Measurements from ENCODE around the gene PCCB.

PCCB gene

GRCh38 chr3:136237103-136237502 lies 13.0 kb upstream of the PCCB start:
- Histone ChIP-seq H3K36me3 (ENCODE audit: insufficient read depth, low read length) (no peaks in the 10 kb centered on the region), H3K27ac (no peak overlapping the region), H3K9me3 (ENCODE audit: low read depth, low read length) (no peaks in the 10 kb centered on the region), H3K9ac (ENCODE audit: insufficient read length) (no peak overlapping the region), H3K4me3 (no peak overlapping the region)
- no peak for DNase-seq (ENCODE audit: low read depth, low spot score)
- TF ChIP-seq EZH2 (IDR thresholded peaks at IDR 0.05) = no peak
- TF ChIP-seq POLR2AphosphoS5 (IDR thresholded peaks at IDR 0.05; ENCODE audit: borderline replicate concordance, low read depth, low read length) = no peak
- TF ChIP-seq FOXP2 (optimal IDR thresholded peaks at IDR 0.05; ENCODE audit: control extremely low read depth, extremely low read length, insufficient read depth) = no peak

GRCh38 chr3:136237961-136238649 lies 12.0 kb upstream of the PCCB start:
- H3K4me3 ChIP-seq = no peak overlapping the region
- DNase-seq (ENCODE audit: low read depth, low spot score) = no peak
- no peak overlapping the region for H3K27ac ChIP-seq
- no peaks in the 10 kb centered on the region for H3K36me3 ChIP-seq (ENCODE audit: insufficient read depth, low read length)
- no peaks in the 10 kb centered on the region for H3K9me3 ChIP-seq (ENCODE audit: low read depth, low read length)
- H3K9ac ChIP-seq (ENCODE audit: insufficient read length) = no peak overlapping the region
- TF ChIP-seq EZH2 (IDR thresholded peaks at IDR 0.05) = no peak
- no peak for TF ChIP-seq POLR2AphosphoS5 (IDR thresholded peaks at IDR 0.05; ENCODE audit: borderline replicate concordance, low read depth, low read length)
- TF ChIP-seq FOXP2 (optimal IDR thresholded peaks at IDR 0.05; ENCODE audit: control extremely low read depth, extremely low read length, insufficient read depth) = no peak

- Histone ChIP-seq H3K36me3 (ENCODE audit: insufficient read depth, low read length) (no peaks in the 10 kb centered on the region), H3K9me3 (ENCODE audit: low read depth, low read length) (no peaks in the 10 kb centered on the region), H3K27ac (no peak overlapping the region), H3K9ac (ENCODE audit: insufficient read length) (no peak overlapping the region), H3K4me3 (no peak overlapping the region)
- no peak for TF ChIP-seq FOXP2 (optimal IDR thresholded peaks at IDR 0.05; ENCODE audit: control extremely low read depth, extremely low read length, insufficient read depth)
- no peak for TF ChIP-seq EZH2 (IDR thresholded peaks at IDR 0.05)
- TF ChIP-seq POLR2AphosphoS5 (IDR thresholded peaks at IDR 0.05; ENCODE audit: borderline replicate concordance, low read depth, low read length) = no peak
- no peak for DNase-seq (ENCODE audit: low read depth, low spot score)
Observed at GRCh38 chr3:136239094-136239493, 11.0 kb upstream of the PCCB start.

GRCh38 chr3:136245691-136246090 lies 4.4 kb upstream of the PCCB start:
- no peak for DNase-seq (ENCODE audit: low read depth, low spot score)
- Histone ChIP-seq H3K27ac (no peak overlapping the region), H3K36me3 (ENCODE audit: insufficient read depth, low read length) (no peaks in the 10 kb centered on the region), H3K9me3 (ENCODE audit: low read depth, low read length) (no peaks in the 10 kb centered on the region), H3K4me3 (no peak overlapping the region), H3K9ac (ENCODE audit: insufficient read length) (no peak overlapping the region)
- TF ChIP-seq EZH2 (IDR thresholded peaks at IDR 0.05) (no peak), POLR2AphosphoS5 (IDR thresholded peaks at IDR 0.05; ENCODE audit: borderline replicate concordance, low read depth, low read length) (no peak), FOXP2 (optimal IDR thresholded peaks at IDR 0.05; ENCODE audit: control extremely low read depth, extremely low read length, insufficient read depth) (no peak)

GRCh38 chr3:136247436-136247835 lies 2.7 kb upstream of the PCCB start:
- Histone ChIP-seq H3K27ac (no peak overlapping the region), H3K9ac (ENCODE audit: insufficient read length) (no peak overlapping the region), H3K9me3 (ENCODE audit: low read depth, low read length) (no peaks in the 10 kb centered on the region), H3K4me3 (no peak overlapping the region), H3K36me3 (ENCODE audit: insufficient read depth, low read length) (no peaks in the 10 kb centered on the region)
- no peak for DNase-seq (ENCODE audit: low read depth, low spot score)
- TF ChIP-seq POLR2AphosphoS5 (IDR thresholded peaks at IDR 0.05; ENCODE audit: borderline replicate concordance, low read depth, low read length) = no peak
- no peak for TF ChIP-seq FOXP2 (optimal IDR thresholded peaks at IDR 0.05; ENCODE audit: control extremely low read depth, extremely low read length, insufficient read depth)
- no peak for TF ChIP-seq EZH2 (IDR thresholded peaks at IDR 0.05)

GRCh38 chr3:136247855-136248590 lies 2.1 kb upstream of the PCCB start:
- H3K9ac ChIP-seq (ENCODE audit: insufficient read length) = no peak overlapping the region
- no peaks in the 10 kb centered on the region for H3K9me3 ChIP-seq (ENCODE audit: low read depth, low read length)
- no peak for TF ChIP-seq EZH2 (IDR thresholded peaks at IDR 0.05)
- no peak for TF ChIP-seq POLR2AphosphoS5 (IDR thresholded peaks at IDR 0.05; ENCODE audit: borderline replicate concordance, low read depth, low read length)
- no peak for TF ChIP-seq FOXP2 (optimal IDR thresholded peaks at IDR 0.05; ENCODE audit: control extremely low read depth, extremely low read length, insufficient read depth)
- no peaks in the 10 kb centered on the region for H3K36me3 ChIP-seq (ENCODE audit: insufficient read depth, low read length)
- H3K27ac ChIP-seq = no peak overlapping the region
- no peak overlapping the region for H3K4me3 ChIP-seq
- no peak for DNase-seq (ENCODE audit: low read depth, low spot score)

GRCh38 chr3:136249091-136249490 lies 1.0 kb upstream of the PCCB start:
- TF ChIP-seq EZH2 (IDR thresholded peaks at IDR 0.05) (no peak), FOXP2 (optimal IDR thresholded peaks at IDR 0.05; ENCODE audit: control extremely low read depth, extremely low read length, insufficient read depth) (no peak), POLR2AphosphoS5 (IDR thresholded peaks at IDR 0.05; ENCODE audit: borderline replicate concordance, low read depth, low read length) (no peak)
- no peak for DNase-seq (ENCODE audit: low read depth, low spot score)
- H3K9ac ChIP-seq (ENCODE audit: insufficient read length) = no peak overlapping the region
- H3K4me3 ChIP-seq = no peak overlapping the region
- H3K27ac ChIP-seq = no peak overlapping the region
- no peaks in the 10 kb centered on the region for H3K9me3 ChIP-seq (ENCODE audit: low read depth, low read length)
- H3K36me3 ChIP-seq (ENCODE audit: insufficient read depth, low read length) = no peaks in the 10 kb centered on the region

GRCh38 chr3:136249593-136249992 lies 547 bp upstream of the PCCB start:
- H3K9me3 ChIP-seq (ENCODE audit: low read depth, low read length) = no peaks in the 10 kb centered on the region
- H3K36me3 ChIP-seq (ENCODE audit: insufficient read depth, low read length) = no peaks in the 10 kb centered on the region
- peak overlapping the region; percentile 92 for H3K9ac ChIP-seq (ENCODE audit: insufficient read length)
- no peak overlapping the region for H3K27ac ChIP-seq
- peak overlapping the region; percentile 93 for H3K4me3 ChIP-seq
- no peak for TF ChIP-seq EZH2 (IDR thresholded peaks at IDR 0.05)
- TF ChIP-seq POLR2AphosphoS5 (IDR thresholded peaks at IDR 0.05; ENCODE audit: borderline replicate concordance, low read depth, low read length) = no peak
- no peak for TF ChIP-seq FOXP2 (optimal IDR thresholded peaks at IDR 0.05; ENCODE audit: control extremely low read depth, extremely low read length, insufficient read depth)
- no peak for DNase-seq (ENCODE audit: low read depth, low spot score)
